ENCODE data around the gene MED16. TPM values are rescaled to one million over a fixed set of nuclear protein-coding genes. Genes with fewer than 3 reads are reported as not detected.

The MED16 gene
- total and polyA plus RNA-seq, 2 of the 4 experiments (the other 2 are of a cell fraction): 8.1 to 40.2 TPM

DNA sequence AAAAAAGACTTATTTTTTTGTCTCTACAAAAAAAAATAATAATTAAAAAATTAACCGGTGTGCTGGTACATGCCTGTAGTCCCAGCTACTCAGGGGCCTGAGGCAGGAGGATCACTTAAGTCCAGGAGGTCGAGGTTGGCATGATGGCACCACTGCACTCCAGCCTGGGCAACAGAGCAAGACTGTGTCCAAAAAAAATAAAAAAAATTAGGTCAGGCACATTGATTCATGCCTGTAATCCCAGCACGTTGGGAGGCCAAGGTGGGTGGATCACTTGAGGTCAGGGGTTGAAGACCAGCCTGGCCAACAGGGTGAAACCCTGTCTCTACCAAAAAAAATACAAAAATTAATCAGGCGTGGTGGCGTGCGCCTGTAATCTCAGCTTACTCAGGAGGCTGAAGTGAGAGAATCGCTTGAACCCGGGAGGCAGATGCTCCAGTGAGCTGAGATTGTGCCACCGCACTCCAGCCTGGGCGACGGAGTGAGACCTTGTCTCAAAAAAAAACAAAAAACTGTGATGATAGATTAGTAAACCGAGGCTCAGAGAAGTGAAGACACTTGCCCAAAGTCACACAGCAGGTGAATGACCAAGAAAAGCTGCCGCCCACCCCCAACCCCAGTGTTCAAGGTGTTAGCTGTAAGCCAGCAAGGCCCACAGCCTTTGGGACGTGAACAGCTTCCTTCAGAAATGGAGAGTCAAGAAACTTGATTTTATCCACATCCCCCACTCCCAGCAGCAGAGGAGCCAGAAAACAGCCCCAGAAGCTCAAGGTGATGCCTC is 9.6 kb upstream of the MED16 start:
- H2AK5ac ChIP-seq (ENCODE audit: low read depth, low read length): no peak overlapping the region
- no peak overlapping the region for H4K8ac ChIP-seq (ENCODE audit: low read depth in 2 of 2, low read length in 2 of 2)
- H3K18ac ChIP-seq (ENCODE audit: low read depth, low read length): no peak overlapping the region
- no peaks in the 10 kb centered on the region for H3K27me3 ChIP-seq (ENCODE audit: control insufficient read depth, insufficient read depth, low read length)
- H3K23ac ChIP-seq (ENCODE audit: low read depth, low read length): no peak overlapping the region
- 96% methylated on average over 5 of the region's 14 CpGs; no CpG with 5 or more reads in 1 of the 2 experiments for WGBS, 2 experiments (ENCODE audit: extremely low coverage in 2 of 2, insufficient read length in 1 of 2)
- H2AFZ ChIP-seq (replicated peaks; ENCODE audit: low read length, poor library complexity): no peak overlapping the region
- no peak overlapping the region for H3K14ac ChIP-seq (replicated peaks; ENCODE audit: low read depth, low read length)
- H3K4me1 ChIP-seq (ENCODE audit: control insufficient read depth, insufficient read depth, low read length): peaks cover 2% of the 10 kb centered on the region; the same call in 1 of the 2 replicates
- ChIA-PET CTCF (no interaction called here), POLR2A (ENCODE audit: unreplicated experiment) (interaction anchor here (0.5 kb wide), 1 partner anchor 70 kb away, joined by 3 read pairs; no protein-coding TSS in a partner anchor)
- no peak overlapping the region for H3K56ac ChIP-seq (ENCODE audit: extremely low read depth, insufficient read depth, low read length)
- H2BK5ac ChIP-seq (ENCODE audit: low read depth, low read length, poor library complexity, severe bottlenecking): no peak overlapping the region
- in situ Hi-C loops (cut with MboI; ENCODE audit: low sequenced_read_pairs): no loop called here
- H3K9me3 ChIP-seq (ENCODE audit: control insufficient read depth, insufficient read depth, low read length): no peaks in the 10 kb centered on the region
- no peak overlapping the region for H2BK15ac ChIP-seq (ENCODE audit: low read depth, low read length)
- H3K4me3 ChIP-seq (ENCODE audit: insufficient read depth, low read depth, low read length): no peak overlapping the region
- ATAC-seq (ENCODE audit: low read depth) (no peak), DNase-seq (no peak)
- H3K9me1 ChIP-seq (ENCODE audit: insufficient read depth, low read length): no peaks in the 10 kb centered on the region; the same call in 1 of the 2 replicates
- peaks cover 12 to 61% of the 10 kb centered on the region in 2 experiments for H3K79me1 ChIP-seq (ENCODE audit: low read depth in 1 of 2, low read length in 2 of 2)
- H4K91ac ChIP-seq (ENCODE audit: insufficient read depth, low read depth, low read length): no peak overlapping the region
- H2BK120ac ChIP-seq (ENCODE audit: low read depth, low read length): no peak overlapping the region
- H4K5ac ChIP-seq (ENCODE audit: low read depth, low read length): no peak overlapping the region
- H3K36me3 ChIP-seq (ENCODE audit: control insufficient read depth, insufficient read depth, low read length): peaks cover 22% of the 10 kb centered on the region
- H3K4me2 ChIP-seq (ENCODE audit: low read depth, low read length): no peak overlapping the region
- no peak overlapping the region for H2AK9ac ChIP-seq (replicated peaks; ENCODE audit: low read depth, low read length, poor library complexity)
- no TSS peak for BruUV-seq (replicated peaks)
- no peak overlapping the region for H2BK20ac ChIP-seq (ENCODE audit: low read depth, low read length)
- no peak overlapping the region for H3K27ac ChIP-seq (ENCODE audit: insufficient read depth, low read length)
- intact Hi-C loops (cut with micrococcal nuclease): no loop called here
- H3K4ac ChIP-seq (ENCODE audit: low read depth, low read length): no peak overlapping the region
- H3K9ac ChIP-seq (ENCODE audit: low read depth, low read length): no peak overlapping the region
- H4K20me1 ChIP-seq (ENCODE audit: insufficient read depth, low read length): peaks cover 65% of the 10 kb centered on the region
- TF ChIP-seq, protein P1, sequence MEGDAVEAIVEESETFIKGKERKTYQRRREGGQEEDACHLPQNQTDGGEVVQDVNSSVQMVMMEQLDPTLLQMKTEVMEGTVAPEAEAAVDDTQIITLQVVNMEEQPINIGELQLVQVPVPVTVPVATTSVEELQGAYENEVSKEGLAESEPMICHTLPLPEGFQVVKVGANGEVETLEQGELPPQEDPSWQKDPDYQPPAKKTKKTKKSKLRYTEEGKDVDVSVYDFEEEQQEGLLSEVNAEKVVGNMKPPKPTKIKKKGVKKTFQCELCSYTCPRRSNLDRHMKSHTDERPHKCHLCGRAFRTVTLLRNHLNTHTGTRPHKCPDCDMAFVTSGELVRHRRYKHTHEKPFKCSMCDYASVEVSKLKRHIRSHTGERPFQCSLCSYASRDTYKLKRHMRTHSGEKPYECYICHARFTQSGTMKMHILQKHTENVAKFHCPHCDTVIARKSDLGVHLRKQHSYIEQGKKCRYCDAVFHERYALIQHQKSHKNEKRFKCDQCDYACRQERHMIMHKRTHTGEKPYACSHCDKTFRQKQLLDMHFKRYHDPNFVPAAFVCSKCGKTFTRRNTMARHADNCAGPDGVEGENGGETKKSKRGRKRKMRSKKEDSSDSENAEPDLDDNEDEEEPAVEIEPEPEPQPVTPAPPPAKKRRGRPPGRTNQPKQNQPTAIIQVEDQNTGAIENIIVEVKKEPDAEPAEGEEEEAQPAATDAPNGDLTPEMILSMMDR (conservative IDR thresholded peaks at IDR 0.05; ENCODE audit: low read depth, low read length): no peak
- TF ChIP-seq RCOR1 (IDR thresholded peaks at IDR 0.05; ENCODE audit: insufficient replicate concordance, low read length) (no peak), RFX5 (IDR thresholded peaks at IDR 0.05; ENCODE audit: low read depth, low read length) (no peak), POLR2A (IDR thresholded peaks at IDR 0.05; ENCODE audit: low read depth, low read length) (no peak), BHLHE40 (IDR thresholded peaks at IDR 0.05; ENCODE audit: low read depth, low read length) (no peak), MAFK (IDR thresholded peaks at IDR 0.05; ENCODE audit: low read depth, low read length) (no peak), MXI1 (IDR thresholded peaks at IDR 0.05; ENCODE audit: borderline replicate concordance, low read depth, low read length) (no peak)
- TF ChIP-seq, protein P2, sequence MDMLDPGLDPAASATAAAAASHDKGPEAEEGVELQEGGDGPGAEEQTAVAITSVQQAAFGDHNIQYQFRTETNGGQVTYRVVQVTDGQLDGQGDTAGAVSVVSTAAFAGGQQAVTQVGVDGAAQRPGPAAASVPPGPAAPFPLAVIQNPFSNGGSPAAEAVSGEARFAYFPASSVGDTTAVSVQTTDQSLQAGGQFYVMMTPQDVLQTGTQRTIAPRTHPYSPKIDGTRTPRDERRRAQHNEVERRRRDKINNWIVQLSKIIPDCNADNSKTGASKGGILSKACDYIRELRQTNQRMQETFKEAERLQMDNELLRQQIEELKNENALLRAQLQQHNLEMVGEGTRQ (IDR thresholded peaks at IDR 0.05; ENCODE audit: low read depth, low read length): no peak
- dilution Hi-C loops (cut with HindIII; ENCODE audit: low sequenced_read_pairs, unreplicated experiment): no loop called here

Data from IMR-90 (cell line).